Gastrocnemius medialis (tissue), 4 donors: ENCODE results near the gene ZBTB16.

ENCODE experiments used
- CTCF ChIP-seq, 5 experiments: fragments of 450-650 bp in 3 of 5; fragments of 200-600 bp in 2 of 5; sonication (generic) in 2 of 5; IDR thresholded peaks in 4 of 5; conservative IDR thresholded peaks in 1 of 5; 1 replicate in 4 of 5; 2 replicates in 1 of 5; pipeline ENCODE4 v1.5.1; 2016 to 2019; ENCODE audit warnings: antibody characterized with exemption in 5 of 5, mild to moderate bottlenecking in 3 of 5, moderate library complexity in 3 of 5
- POLR2A ChIP-seq, 2 donors: fragments of 450-650 bp; IDR thresholded peaks; one replicate each; pipeline ENCODE4 v1.6.1; 2017; ENCODE audit warnings: antibody characterized with exemption in 2 of 2, mild to moderate bottlenecking in 2 of 2, moderate library complexity in 2 of 2

GRCh38 chr11:114269498-114269897 is 210.0 kb downstream of the ZBTB16 start:
- no peak for TF ChIP-seq CTCF (IDR thresholded peaks at IDR 0.05 in 4 of 5, conservative IDR thresholded peaks at IDR 0.05 in 1 of 5)
- TF ChIP-seq POLR2A (IDR thresholded peaks at IDR 0.05) = no peak
